IMR-90 (cell line): ENCODE data around the gene ESRRB.

Source experiments
- BHLHE40 ChIP-seq: fragments of 150-350 bp; IDR thresholded peaks from 2 replicates; pipeline ENCODE4 v1.6.1; 2016; ENCODE audit warnings: mild to moderate bottlenecking, low read depth, low read length
- MAFK ChIP-seq: IDR thresholded peaks from 2 replicates; pipeline ENCODE4 v1.6.1; 2012; ENCODE audit warnings: low read depth, low read length, improper control_type of control experiment
- MAZ ChIP-seq: IDR thresholded peaks from 2 replicates; pipeline ENCODE4 v1.6.1; 2012; ENCODE audit warnings: low read depth, mild to moderate bottlenecking, low read length, improper control_type of control experiment, moderate library complexity, borderline replicate concordance
- POLR2A ChIP-seq: IDR thresholded peaks from 2 replicates; pipeline ENCODE4 v1.6.1; 2012; ENCODE audit warnings: mild to moderate bottlenecking, low read depth, low read length
- RAD21 ChIP-seq: IDR thresholded peaks from 2 replicates; pipeline ENCODE4 v1.6.1; 2012; ENCODE audit warnings: low read length, improper control_type of control experiment
- SMC3 ChIP-seq: fragments of 150-350 bp; IDR thresholded peaks from 2 replicates; pipeline ENCODE4 v1.6.1; 2016; ENCODE audit warnings: low read depth, mild to moderate bottlenecking, antibody characterized with exemption, low read length, moderate library complexity
- TF ChIP-seq, protein P1 (sequence below): conservative IDR thresholded peaks from 2 replicates; pipeline ENCODE4 v1.5.1; 2012; ENCODE audit warnings: mild to moderate bottlenecking, low read depth, low read length, improper control_type of control experiment

DNA sequence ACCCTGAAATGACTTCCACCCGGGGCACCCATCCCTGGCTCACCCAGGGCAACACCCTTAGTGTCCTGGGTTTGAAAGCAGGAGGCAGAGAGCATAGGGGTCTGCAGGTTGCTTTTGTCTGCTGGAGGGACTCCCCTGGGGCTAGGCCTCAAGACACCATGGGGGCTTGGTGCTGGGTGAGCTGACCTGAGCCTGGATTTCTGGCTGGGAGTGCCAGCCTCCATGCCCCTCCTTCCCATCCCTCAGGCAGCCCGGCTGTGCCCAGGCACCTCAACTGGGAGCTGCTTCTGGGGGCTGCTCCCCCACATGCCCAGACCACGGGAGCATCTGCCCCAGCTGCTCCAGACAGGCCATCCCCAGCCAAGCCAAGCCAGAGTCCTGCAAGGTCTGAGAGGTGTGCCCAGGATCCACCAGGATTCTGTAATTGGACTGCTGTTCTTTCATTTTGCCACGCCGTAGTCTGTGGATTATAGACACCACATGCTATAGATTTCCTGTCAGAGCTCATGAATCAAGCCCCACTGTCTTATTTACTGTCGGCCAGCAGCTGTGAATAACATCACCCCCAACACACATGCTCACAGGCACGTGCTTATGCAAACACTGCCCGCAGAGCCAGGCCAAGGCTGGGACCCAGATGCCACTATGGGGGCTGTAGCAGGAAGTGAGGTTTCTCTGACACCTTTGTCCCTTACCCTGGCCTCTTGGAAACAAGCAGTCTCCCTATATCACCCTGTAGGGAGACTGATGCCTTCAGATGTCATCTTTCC lies 29.4 kb upstream of the ESRRB start:
- TF ChIP-seq SMC3 (no peak), MAFK (no peak), MAZ (no peak), RAD21 (no peak), POLR2A (no peak), BHLHE40 (no peak)
- TF ChIP-seq, protein P1, sequence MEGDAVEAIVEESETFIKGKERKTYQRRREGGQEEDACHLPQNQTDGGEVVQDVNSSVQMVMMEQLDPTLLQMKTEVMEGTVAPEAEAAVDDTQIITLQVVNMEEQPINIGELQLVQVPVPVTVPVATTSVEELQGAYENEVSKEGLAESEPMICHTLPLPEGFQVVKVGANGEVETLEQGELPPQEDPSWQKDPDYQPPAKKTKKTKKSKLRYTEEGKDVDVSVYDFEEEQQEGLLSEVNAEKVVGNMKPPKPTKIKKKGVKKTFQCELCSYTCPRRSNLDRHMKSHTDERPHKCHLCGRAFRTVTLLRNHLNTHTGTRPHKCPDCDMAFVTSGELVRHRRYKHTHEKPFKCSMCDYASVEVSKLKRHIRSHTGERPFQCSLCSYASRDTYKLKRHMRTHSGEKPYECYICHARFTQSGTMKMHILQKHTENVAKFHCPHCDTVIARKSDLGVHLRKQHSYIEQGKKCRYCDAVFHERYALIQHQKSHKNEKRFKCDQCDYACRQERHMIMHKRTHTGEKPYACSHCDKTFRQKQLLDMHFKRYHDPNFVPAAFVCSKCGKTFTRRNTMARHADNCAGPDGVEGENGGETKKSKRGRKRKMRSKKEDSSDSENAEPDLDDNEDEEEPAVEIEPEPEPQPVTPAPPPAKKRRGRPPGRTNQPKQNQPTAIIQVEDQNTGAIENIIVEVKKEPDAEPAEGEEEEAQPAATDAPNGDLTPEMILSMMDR = no peak
